OCI-LY7 (cell line): ENCODE measurements around the gene FUZ.

Source experiments
- EZH2phosphoT487 ChIP-seq: fragments of 200-600 bp; sonication (generic); IDR thresholded peaks from 2 replicates; pipeline ENCODE4 v1.6.1; 2018; ENCODE audit warnings: low read depth, borderline replicate concordance, mild to moderate bottlenecking, mixed run types, antibody characterized with exemption, low read length, moderate library complexity, mixed read lengths
- TF ChIP-seq, protein P1 (sequence below): fragments of 200-600 bp; sonication (generic); conservative IDR thresholded peaks from 2 replicates; pipeline ENCODE4 v1.5.1; 2014; ENCODE audit warnings: mild to moderate bottlenecking, antibody characterized with exemption, low read length, moderate library complexity, mixed read lengths

DNA sequence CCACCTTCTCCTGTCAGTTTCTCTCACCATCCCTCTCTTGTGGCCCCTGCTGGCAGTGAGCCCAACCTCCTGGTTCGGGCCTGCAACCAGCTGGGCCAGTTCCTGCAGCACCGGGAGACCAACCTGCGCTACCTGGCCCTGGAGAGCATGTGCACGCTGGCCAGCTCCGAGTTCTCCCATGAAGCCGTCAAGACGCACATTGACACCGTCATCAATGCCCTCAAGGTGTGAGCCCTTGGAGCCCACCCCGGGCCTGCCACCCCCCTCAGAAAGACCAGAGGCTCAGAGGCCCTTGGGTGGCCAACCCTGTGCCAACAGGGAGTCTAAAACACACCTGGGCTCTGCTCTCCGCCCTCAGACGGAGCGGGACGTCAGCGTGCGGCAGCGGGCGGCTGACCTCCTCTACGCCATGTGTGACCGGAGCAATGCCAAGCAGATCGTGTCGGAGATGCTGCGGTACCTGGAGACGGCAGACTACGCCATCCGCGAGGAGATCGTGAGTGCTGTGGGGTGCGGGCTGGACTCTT lies 13.8 kb downstream of the FUZ start:
- no peak for TF ChIP-seq EZH2phosphoT487
- TF ChIP-seq, protein P1, sequence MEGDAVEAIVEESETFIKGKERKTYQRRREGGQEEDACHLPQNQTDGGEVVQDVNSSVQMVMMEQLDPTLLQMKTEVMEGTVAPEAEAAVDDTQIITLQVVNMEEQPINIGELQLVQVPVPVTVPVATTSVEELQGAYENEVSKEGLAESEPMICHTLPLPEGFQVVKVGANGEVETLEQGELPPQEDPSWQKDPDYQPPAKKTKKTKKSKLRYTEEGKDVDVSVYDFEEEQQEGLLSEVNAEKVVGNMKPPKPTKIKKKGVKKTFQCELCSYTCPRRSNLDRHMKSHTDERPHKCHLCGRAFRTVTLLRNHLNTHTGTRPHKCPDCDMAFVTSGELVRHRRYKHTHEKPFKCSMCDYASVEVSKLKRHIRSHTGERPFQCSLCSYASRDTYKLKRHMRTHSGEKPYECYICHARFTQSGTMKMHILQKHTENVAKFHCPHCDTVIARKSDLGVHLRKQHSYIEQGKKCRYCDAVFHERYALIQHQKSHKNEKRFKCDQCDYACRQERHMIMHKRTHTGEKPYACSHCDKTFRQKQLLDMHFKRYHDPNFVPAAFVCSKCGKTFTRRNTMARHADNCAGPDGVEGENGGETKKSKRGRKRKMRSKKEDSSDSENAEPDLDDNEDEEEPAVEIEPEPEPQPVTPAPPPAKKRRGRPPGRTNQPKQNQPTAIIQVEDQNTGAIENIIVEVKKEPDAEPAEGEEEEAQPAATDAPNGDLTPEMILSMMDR = no peak
